Effector CD8-positive, alpha-beta T cell (primary cell): ENCODE results near the gene CDC37L1.

Source experiments
- DNase-seq: peaks from one replicate; lab custom pipeline; 2025; lab: John Stamatoyannopoulos, UW

The CDC37L1 gene

GRCh38 chr9:4668604-4669003 lies 10.8 kb upstream of the CDC37L1 start:
- no peak for DNase-seq

DNA sequence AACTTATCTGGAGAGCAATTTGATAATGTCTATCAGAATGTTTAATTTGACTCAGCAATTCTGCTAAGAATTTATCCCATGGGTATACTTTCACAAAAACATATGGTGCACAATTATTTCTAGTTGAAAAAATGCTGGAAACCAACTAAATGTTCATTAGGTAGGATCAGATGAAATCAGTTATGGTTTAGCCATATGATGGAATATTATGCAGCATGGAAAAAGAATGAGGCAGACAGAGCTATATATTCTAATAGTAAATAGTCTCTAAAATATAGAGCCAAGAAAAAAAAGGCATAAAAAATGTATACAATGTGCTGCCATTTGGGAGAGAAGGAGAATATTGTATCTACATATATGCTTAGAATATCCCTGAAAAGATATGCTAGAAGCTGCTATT lies 9.5 kb upstream of the CDC37L1 start:
- DNase-seq = no peak

DNA sequence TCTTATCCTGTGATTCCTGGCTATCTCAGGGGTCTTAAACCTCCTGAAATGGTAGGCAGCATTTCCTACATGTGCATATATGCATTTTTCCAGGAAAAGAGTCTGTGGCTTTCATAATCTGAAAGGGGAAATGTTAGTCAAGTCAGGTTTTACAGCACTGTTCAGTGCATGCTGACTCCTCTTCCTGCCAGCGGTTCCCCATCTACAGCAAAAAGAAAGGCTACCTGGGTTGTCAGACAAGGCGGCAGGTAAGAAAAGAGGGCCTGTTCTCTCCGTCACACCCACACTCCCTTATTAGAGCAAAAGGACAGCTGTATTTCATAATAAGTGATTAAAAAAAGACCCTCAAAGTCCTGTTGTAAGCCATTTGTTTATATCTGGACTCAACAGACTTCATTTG lies 8.8 kb upstream of the CDC37L1 start:
- no peak for DNase-seq

GRCh38 chr9:4671737-4672136 lies 7.6 kb upstream of the CDC37L1 start:
- no peak for DNase-seq

GRCh38 chr9:4674783-4675182 lies 4.6 kb upstream of the CDC37L1 start:
- DNase-seq = no peak

- no peak for DNase-seq
Measured at GRCh38 chr9:4677392-4677791, 2.0 kb upstream of the CDC37L1 start.

DNA sequence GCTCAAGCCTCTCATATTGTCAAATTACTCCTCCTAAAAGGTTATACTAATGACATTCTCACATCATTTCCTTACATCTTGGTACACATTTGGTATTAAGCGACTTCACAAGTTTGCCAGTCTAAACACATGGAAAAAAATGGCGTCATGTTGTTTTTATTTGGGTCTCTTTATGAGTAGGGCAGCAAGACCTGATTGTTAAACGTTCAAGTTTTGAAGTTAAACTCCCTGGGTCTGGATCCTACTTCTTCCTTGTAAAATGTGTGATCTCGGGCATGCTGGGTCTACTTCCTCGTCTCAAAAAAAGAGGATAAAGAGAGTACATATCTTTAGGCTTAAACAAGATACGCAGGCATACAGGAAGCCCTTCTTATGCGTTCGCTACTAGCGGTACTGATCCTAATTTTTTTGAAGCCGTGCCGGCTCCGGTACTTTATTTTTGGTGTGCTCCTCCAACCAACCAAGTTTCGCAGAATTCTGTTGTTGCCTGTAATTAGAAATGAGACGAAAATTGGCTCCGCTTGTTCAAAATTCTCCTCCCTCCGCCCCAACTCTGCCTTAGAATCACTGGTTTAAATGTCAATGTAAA lies 596 bp upstream of the CDC37L1 start:
- no peak for DNase-seq

DNA sequence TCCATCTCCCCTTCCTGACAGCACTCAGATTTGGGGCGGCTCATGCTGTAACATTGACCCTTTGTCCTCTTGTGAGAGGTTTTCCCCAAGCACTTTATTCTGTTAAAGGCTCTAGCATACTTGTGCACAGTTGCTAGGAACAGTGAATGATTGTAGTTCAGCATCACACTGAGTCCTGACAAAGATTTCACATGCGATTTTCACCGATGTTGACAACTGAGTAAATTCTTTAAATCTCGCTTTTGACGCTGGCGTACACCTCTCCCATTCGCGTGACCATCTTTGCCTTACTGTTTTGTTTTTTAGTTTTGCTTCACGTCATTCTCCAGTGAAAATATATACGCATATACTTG lies 780 bp downstream of the CDC37L1 start:
- DNase-seq = no peak

- no peak for DNase-seq
Measured at GRCh38 chr9:4680750-4681149, 1.4 kb downstream of the CDC37L1 start.

GRCh38 chr9:4684820-4685219 lies 5.5 kb downstream of the CDC37L1 start:
- DNase-seq = no peak

GRCh38 chr9:4686112-4686511 lies 6.7 kb downstream of the CDC37L1 start:
- no peak for DNase-seq

DNA sequence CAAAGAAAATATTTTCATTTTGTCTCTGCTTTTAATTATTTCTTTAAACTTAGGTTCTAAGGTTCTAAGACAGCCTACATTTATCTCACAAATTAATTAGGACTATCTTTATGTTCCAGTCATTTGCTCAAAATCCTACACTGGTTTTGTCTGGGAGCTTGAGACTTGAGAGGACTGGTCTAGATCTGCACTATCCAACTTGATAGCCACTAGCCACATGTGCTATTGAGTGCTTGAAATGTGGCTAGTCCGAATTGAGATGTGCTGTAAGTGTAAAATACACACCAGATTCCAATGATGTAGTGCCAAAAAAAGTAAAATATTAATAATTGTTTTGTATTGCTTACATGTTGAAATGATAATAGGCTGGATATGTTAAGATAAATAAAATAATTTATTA lies 7.2 kb downstream of the CDC37L1 start:
- no peak for DNase-seq

DNA sequence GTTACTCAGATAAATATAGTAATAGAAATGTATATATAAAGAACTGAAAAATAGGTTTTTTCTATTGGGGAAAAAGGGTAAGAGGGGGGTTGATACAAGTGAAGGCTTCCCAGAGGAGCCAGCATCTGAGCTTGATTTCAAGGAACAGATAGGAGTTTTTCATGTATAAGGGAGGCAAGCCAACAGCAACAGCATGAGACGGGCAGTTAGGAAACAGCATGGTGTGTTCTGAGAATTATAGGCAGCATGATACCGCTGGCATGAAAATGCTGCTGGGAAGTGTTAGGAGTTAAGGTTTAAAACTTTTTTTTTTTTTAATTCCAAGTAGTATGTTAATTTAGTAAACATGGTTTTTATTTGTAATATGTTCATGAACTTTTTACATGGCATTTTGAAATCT lies 9.7 kb downstream of the CDC37L1 start:
- DNase-seq = no peak

DNA sequence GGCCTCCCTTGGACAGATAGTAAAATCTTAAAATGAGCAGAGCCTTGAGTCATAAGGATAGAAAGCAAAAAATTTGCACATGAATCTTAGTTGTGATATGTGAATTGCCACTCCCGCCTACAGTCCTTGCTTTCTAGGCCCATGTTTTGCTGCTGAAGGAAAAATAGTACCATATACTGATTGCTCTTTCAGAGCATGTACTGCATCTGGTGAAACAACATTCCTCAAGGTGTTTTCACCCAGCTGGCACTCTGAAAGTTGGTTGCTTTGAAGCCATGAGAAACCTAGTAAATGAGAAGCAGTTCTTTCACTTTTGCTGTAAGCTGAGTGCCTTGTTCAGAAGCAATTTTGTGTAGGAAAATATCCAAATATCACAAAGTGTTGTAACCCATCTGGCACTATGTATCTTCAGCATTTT lies 10.3 kb downstream of the CDC37L1 start:
- DNase-seq = no peak

- no peak for DNase-seq
Measured at GRCh38 chr9:4690144-4690543, 10.8 kb downstream of the CDC37L1 start.

GRCh38 chr9:4691795-4692194 lies 12.4 kb downstream of the CDC37L1 start:
- DNase-seq = no peak

DNA sequence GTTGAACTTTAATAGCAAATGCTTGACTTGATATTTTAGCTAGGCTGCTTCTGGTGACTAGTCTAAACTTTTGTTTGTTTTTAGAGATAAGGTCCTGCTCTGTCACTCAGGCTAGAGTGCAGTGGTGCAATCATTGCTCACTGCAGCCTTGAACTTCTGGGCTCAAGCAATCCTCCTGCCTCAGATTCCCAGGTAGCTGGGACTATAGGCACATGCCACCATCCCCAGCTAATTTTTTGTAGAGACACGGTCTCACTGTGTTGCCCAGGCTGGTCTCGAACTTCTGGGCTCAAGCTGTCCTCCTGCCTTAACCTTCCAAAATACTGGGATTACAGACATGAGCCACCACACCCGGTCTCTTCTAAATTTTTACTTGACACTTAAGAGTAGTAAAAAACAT lies 20.7 kb downstream of the CDC37L1 start:
- no peak for DNase-seq

- no peak for DNase-seq
Measured at GRCh38 chr9:4700932-4701331, 21.6 kb downstream of the CDC37L1 start.

DNA sequence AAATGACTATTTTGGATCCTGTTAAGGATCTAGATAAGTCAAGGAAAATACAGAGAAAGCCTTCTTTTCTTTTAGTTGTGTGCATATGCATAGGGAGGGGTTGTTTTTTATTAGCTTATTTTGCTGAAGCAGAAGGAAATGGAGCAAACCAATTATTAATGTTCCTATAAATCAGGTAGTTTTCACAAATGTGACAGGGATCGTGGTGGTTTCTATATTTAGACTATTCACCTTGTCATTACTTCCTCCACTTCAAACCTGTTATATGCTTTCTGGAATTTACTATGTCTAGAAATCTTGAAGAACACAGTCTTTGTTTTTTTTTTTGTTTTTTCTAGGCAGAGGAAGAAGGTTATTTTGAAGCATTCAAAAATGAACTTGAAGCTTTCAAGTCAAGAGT lies 22.2 kb downstream of the CDC37L1 start:
- DNase-seq = no peak

DNA sequence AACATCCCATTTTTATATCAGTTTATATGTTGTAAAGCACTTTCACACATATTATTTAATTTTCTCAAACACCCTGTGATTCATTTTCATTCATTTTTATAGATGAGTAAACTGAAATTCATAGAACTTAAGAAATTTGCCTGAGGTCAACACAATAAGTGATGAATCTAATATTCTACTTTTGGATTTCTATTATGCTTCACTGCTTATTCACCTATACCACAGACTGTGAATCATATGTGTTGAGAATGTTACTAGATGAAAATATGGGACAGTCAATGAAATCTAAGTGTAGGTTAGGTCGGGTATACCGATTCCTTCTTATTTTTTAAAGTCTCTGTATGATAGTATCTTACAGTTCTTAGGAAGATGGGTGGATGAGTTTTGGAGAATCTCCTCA lies 24.8 kb downstream of the CDC37L1 start:
- no peak for DNase-seq

- no peak for DNase-seq
Measured at GRCh38 chr9:4706021-4706420, 26.7 kb downstream of the CDC37L1 start.

DNA sequence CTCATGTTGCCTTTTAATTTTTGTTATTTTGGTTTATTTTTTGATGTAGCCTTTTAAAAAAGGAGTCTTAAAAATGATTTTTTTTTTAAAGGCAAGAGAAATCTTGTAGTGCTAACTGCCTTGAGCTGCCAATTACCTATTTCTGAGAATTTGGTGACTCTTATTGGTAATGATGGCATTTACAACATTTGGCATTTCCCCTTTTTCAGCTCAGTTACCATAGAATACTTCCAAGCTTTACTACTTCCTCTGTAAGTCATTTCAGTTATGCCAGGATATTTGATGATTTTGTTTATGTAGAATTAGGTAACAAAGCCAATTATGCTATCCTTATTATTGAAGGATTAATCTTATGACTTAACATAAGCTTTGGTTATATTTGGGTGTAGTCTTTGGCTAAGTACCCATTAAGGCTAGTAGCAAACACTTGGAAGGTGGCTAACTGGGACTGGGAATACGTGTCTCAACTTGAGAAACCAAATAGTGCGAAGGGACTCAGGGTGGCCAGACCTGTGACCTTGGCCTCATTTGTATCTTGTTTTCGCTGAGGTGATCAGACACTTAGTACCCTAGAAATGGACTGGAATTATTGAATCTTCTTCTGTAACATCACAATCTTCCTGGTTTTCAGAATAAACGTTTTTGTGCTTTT lies 27.7 kb downstream of the CDC37L1 start:
- no peak for DNase-seq

DNA sequence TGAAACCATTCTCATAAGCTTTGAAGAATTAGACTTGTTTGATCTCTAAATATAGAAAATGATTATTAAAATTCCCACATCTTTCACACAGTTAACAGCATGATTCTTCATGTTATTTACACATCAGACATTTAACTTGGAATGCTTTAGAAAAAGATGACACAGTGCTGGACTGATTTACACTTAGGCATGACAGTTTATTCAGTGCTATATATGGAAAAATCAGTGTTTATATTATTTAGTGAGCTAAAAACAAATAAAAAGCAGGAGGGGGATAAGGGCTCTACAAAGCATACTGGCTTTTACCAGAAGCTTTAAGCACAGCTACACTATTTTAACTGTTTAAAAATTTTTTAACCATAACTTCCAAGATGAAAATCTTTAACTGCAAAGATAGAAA lies 30.0 kb downstream of the CDC37L1 start:
- no peak for DNase-seq

DNA sequence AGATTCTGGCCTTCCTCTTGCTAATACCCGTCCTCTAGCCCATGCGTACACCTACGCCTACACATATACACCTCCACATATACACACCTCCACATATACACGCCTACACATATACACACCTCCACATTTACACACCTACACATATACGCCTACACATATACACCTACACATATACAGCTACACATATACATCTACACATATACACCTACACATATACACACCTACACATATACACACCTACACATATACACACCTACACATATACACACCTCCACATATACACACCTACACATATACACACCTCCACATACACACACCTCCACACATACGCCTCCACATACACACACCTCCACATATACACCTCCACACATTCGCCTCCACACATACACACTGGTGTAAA lies 34.5 kb downstream of the CDC37L1 start:
- no peak for DNase-seq
